Kidney (tissue), 14 donors: ENCODE results near the gene GAB2. TPM values are rescaled to one million over a fixed set of nuclear protein-coding genes. Genes with fewer than 3 reads are reported as not detected.

ENCODE experiments used
- DNase-seq, 5 donors: peaks; one replicate each; pipeline ENCODE4 v3.0.0-alpha.2; 2013 to 2020
- FAIRE-seq: peaks from 2 replicates; lab custom pipeline; 2012; peaks lifted over from hg19 to GRCh38; lab: Jason Lieb, UNC
- H3K27ac ChIP-seq, 2 donors: one replicate each; pipeline ENCODE4 v1.7.0; 2013; ENCODE audit warnings: low read depth in 2 of 2, low read length in 2 of 2, inconsistent platforms in 1 of 2
- H3K27me3 ChIP-seq: one replicate; pipeline ENCODE4 v1.7.1; 2013; ENCODE audit warnings: low read length, inconsistent platforms; ENCODE audit not compliant: control insufficient read depth, insufficient read depth
- H3K36me3 ChIP-seq, 3 donors: one replicate each; pipeline versions ENCODE4 v1.7.0 to v1.7.1; 2013; ENCODE audit warnings: low read length in 3 of 3, control low read depth in 1 of 3, inconsistent platforms in 1 of 3; ENCODE audit not compliant: insufficient read depth in 3 of 3, control insufficient read depth in 2 of 3
- H3K4me1 ChIP-seq, 3 donors: one replicate each; pipeline versions ENCODE4 v1.7.0 to v1.7.1; 2013; ENCODE audit warnings: low read length in 3 of 3, inconsistent platforms in 1 of 3, low read depth in 1 of 3; ENCODE audit not compliant: control insufficient read depth in 2 of 3, insufficient read depth in 2 of 3
- H3K4me3 ChIP-seq, 3 donors: one replicate each; pipeline versions ENCODE4 v1.7.0 to v1.8.1; 2013; ENCODE audit warnings: low read length in 3 of 3, control low read depth in 1 of 3, inconsistent platforms in 1 of 3
- H3K9ac ChIP-seq, 3 donors: one replicate each; pipeline versions ENCODE4 v1.7.0 to v1.7.1; 2013; ENCODE audit warnings: low read length in 3 of 3, control low read depth in 1 of 3, inconsistent platforms in 1 of 3
- H3K9me3 ChIP-seq, 3 donors: one replicate each; pipeline versions ENCODE4 v1.7.0 to v1.7.1; 2013; ENCODE audit warnings: low read length in 3 of 3, control low read depth in 1 of 3, inconsistent platforms in 1 of 3; ENCODE audit not compliant: control insufficient read depth in 2 of 3, insufficient read depth in 1 of 3
- intact Hi-C: fragments of 100-400 bp; cut with DNase I; formaldehyde crosslinking; loops from one replicate; pipeline ENCODE4 v1.11.1; 2022
- polyA plus RNA-seq: library from polyadenylated mRNA; stranded (reverse); fragments of 350-450 nt; fragmentation: Illumina TruSeq; extraction: RNeasy Lipid Tissue Mini Kit (QIAGEN cat#74804); gene quantifications from one replicate; pipeline ENCODE4 v1.2.3, GENCODE V29; 2014; ENCODE audit warnings: low read depth, low replicate concordance; ENCODE audit not compliant: insufficient read depth
- total RNA-seq: library from RNA; stranded (reverse); fragmentation: NEBNext Ultra II Directional; extraction: Animal tissue kit (Norgen Biotek cat#: 25700); gene quantifications from one replicate; pipeline ENCODE4 v1.2.1, GENCODE V29; 2021
- TF ChIP-seq, protein P1 (sequence below): IDR thresholded peaks from 3 replicates; pipeline ENCODE4 v1.5.1; 2012; ENCODE audit warnings: mild to moderate bottlenecking, moderate library complexity, borderline replicate concordance; ENCODE audit not compliant: insufficient read depth; ENCODE audit errors: extremely low read depth
- donor health status: control.
- donor health status: control.
- donor health status: control.
- donor health status: control.
- donor health status: control.
- donor health status: DM: yes; HTN: yes; CAD: no.
- donor health status: Normal renal cell carcinoma (clear cell type).

Gene GAB2
- total and polyA plus RNA-seq, 2 donors from 2014 or later: 3.3 to 23.6 TPM

DNA sequence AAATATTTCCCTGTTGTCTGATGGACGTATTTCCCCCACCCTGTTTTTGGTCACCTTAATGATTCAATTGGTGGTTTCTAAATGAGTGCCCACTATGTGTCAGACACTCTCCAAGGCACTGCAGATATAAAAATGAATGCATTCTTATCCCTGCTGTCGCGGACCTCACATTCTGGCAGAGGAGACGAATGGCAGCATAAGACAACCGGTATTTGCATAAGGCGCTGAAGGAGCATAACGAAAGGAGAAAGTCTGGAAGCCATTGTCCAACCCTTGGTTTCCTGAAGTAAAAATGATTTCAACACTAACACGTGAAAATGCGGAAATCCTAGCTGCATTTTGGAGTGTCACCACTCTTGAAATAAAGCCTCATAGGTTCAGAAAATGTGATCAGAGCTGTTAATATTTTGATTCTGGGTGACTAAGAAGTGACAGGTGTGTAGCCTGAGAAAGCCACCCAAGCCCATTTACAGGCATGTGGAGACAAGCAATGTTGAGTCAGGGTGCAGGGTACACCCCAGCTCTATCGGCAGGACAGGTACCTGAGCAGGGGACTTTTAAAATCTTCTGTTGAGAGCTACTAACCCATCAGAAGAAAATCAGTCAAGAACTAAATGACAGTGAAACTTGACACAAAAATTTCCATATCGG, 10.1 kb upstream of the GAB2 start:
- Histone ChIP-seq H3K4me1 (peaks cover 0 to 2% (median 0%) of the 10 kb centered on the region in 3 donors), H3K9me3 (no peaks in the 10 kb centered on the region), H3K4me3 (no peak overlapping the region), H3K27ac (no peak overlapping the region), H3K36me3 (no peaks in the 10 kb centered on the region), H3K27me3 (no peaks in the 10 kb centered on the region), H3K9ac (no peak overlapping the region)
- no peak for DNase-seq
- intact Hi-C loops: loop anchor here (10.0 kb wide), 1 partner anchor 203 kb away; no protein-coding TSS in a partner anchor
- TF ChIP-seq, protein P1, sequence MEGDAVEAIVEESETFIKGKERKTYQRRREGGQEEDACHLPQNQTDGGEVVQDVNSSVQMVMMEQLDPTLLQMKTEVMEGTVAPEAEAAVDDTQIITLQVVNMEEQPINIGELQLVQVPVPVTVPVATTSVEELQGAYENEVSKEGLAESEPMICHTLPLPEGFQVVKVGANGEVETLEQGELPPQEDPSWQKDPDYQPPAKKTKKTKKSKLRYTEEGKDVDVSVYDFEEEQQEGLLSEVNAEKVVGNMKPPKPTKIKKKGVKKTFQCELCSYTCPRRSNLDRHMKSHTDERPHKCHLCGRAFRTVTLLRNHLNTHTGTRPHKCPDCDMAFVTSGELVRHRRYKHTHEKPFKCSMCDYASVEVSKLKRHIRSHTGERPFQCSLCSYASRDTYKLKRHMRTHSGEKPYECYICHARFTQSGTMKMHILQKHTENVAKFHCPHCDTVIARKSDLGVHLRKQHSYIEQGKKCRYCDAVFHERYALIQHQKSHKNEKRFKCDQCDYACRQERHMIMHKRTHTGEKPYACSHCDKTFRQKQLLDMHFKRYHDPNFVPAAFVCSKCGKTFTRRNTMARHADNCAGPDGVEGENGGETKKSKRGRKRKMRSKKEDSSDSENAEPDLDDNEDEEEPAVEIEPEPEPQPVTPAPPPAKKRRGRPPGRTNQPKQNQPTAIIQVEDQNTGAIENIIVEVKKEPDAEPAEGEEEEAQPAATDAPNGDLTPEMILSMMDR: no peak
- no peak for FAIRE-seq

DNA sequence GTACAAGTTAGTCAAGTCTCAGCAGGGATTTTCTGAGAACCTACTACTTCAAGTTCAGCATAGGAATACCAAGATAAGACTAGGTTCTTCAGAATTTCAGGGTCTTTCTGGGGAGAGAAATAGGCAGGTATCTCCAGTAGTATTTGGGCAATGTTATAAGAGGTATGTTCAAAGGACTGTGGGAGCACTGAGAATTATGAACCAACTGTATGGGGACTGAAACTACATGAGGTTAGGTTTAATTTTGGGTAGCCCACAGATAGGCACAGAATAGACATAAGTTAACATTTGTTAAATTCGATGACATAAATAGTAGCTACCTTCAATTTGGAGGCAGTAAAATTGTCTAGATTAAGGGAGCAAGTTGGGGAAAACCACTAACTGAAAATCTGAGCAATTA, 9.2 kb upstream of the GAB2 start:
- no peaks in the 10 kb centered on the region for H3K9me3 ChIP-seq
- no peak for FAIRE-seq
- no peaks in the 10 kb centered on the region for H3K27me3 ChIP-seq
- H3K36me3 ChIP-seq: no peaks in the 10 kb centered on the region
- intact Hi-C loops: loop anchor here (10.0 kb wide), 1 partner anchor 202 kb away; no protein-coding TSS in a partner anchor
- no peak overlapping the region for H3K9ac ChIP-seq
- no peak for DNase-seq
- peaks cover 0 to 2% (median 0%) of the 10 kb centered on the region in 3 donors for H3K4me1 ChIP-seq
- H3K4me3 ChIP-seq: no peak overlapping the region
- H3K27ac ChIP-seq: no peak overlapping the region
- TF ChIP-seq, protein P1: no peak

DNA sequence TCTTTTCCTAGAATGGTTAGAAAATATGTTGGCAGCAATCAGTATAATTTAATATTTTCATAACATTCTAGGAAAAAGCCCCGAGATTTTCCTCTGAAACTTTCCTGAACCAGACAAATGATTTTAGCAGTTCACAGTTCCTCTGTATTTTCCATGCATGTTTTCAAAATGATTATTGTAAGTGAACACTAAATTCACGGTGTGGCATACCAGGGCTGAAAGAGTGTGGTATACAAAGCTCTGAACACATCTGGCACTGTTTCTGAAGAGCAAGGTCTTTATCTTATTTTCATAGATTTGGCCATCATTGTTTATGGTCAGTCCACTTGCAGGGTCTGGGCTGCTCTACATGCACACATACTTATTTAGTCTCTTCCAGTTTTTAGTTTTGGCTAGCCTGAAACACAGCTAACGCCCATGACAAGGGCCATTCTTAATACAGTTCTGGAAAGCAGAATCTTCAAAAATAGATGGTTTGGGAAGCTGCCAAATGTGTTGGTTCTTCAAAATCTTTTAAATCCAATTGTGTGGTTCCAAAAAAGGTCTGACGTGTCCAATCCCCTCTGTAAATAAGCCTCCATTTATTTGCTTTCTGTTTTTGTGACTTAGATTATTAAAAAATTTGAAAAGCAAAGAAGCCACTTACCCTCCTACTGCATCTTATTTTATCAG, 7.9 kb upstream of the GAB2 start:
- H3K27me3 ChIP-seq: no peaks in the 10 kb centered on the region
- TF ChIP-seq, protein P1: no peak
- H3K4me1 ChIP-seq: peaks cover 0 to 4% (median 4%) of the 10 kb centered on the region in 3 donors
- intact Hi-C loops: loop anchor here (10.0 kb wide), 1 partner anchor 201 kb away; no protein-coding TSS in a partner anchor
- H3K4me3 ChIP-seq: no peak overlapping the region
- FAIRE-seq (no peak), DNase-seq (no peak)
- no peaks in the 10 kb centered on the region for H3K9me3 ChIP-seq
- no peaks in the 10 kb centered on the region for H3K36me3 ChIP-seq
- H3K9ac ChIP-seq: no peak overlapping the region
- H3K27ac ChIP-seq: no peak overlapping the region
